Heart left ventricle (tissue), 13 donors: ENCODE results near the gene MEGF8.

Source experiments
- POLR2A ChIP-seq, 2 donors: fragments of 450-650 bp; IDR thresholded peaks; one replicate each; pipeline ENCODE4 v1.6.1; 2017; ENCODE audit warnings: antibody characterized with exemption in 2 of 2, mild to moderate bottlenecking in 2 of 2, moderate library complexity in 2 of 2
- TF ChIP-seq, protein P1 (sequence below), 12 donors: fragments of 200-600 bp; sonication (generic) in 4 of 12; IDR thresholded peaks; one replicate each; pipeline versions ENCODE4 v1.5.0 to v1.8.0; 2018 to 2022; ENCODE audit warnings: antibody characterized with exemption in 12 of 12, mild to moderate bottlenecking in 5 of 12
- donor health status: ischemic (EF 13 %, LVEDD 7.1; RV severe dilation, severe dysfunction).
- donor health status: DM: no; HTN: yes; CAD: no.
- donor health status: DM: no; HTN: no; CAD: no.
- donor health status: ischemic (EF 25% LVEDD 6.9; RV normal size, moderate dysfunction).
- donor health status: ischemic (EF 25% LVEDD 5.7; RV mildly dilated, moderate dysfunction).
- donor health status: ischemic (EF 35%, LVEDD 5.7; RV mildly dilated, moderate dysfunction).
- donor health status: nonischemic (EF 11% LVEDD 7.7; RV severe dilation, severe dysfunction).
- donor health status: DM: yes; HTN: yes; CAD: no.
- donor health status: PGD.
- donor health status: ischemic (EF 29% LVEDD 5.4; RV normal size, mild dysfunction).
- donor health status: nonischemic (EF 23%, LVEDD 6.1; RV moderate dilation, normal function).

- TF ChIP-seq POLR2A (IDR thresholded peaks at IDR 0.05): no peak
- TF ChIP-seq, protein P1, sequence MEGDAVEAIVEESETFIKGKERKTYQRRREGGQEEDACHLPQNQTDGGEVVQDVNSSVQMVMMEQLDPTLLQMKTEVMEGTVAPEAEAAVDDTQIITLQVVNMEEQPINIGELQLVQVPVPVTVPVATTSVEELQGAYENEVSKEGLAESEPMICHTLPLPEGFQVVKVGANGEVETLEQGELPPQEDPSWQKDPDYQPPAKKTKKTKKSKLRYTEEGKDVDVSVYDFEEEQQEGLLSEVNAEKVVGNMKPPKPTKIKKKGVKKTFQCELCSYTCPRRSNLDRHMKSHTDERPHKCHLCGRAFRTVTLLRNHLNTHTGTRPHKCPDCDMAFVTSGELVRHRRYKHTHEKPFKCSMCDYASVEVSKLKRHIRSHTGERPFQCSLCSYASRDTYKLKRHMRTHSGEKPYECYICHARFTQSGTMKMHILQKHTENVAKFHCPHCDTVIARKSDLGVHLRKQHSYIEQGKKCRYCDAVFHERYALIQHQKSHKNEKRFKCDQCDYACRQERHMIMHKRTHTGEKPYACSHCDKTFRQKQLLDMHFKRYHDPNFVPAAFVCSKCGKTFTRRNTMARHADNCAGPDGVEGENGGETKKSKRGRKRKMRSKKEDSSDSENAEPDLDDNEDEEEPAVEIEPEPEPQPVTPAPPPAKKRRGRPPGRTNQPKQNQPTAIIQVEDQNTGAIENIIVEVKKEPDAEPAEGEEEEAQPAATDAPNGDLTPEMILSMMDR (IDR thresholded peaks at IDR 0.05): no peak
Measured at GRCh38 chr19:42328106-42328505, 2.7 kb downstream of the MEGF8 start.
